HPDE6-E6E7 (cell line): Measurements from ENCODE around the gene GDPD5.

Experiments
- DNase-seq: peaks from one replicate; pipeline ENCODE4 v3.0.0; 2011; ENCODE audit warnings: missing footprints; ENCODE audit errors: extremely low spot score

GDPD5 gene

GRCh38 chr11:75557666-75558494 lies 32.1 kb upstream of the GDPD5 start:
- no peak for DNase-seq

GRCh38 chr11:75556275-75556674 lies 30.5 kb upstream of the GDPD5 start:
- no peak for DNase-seq

GRCh38 chr11:75555079-75555811 lies 29.5 kb upstream of the GDPD5 start:
- no peak for DNase-seq

- DNase-seq = no peak
Measured at GRCh38 chr11:75554258-75555022, 28.7 kb upstream of the GDPD5 start.

- DNase-seq = no peak
Measured at GRCh38 chr11:75553889-75554257, 28.1 kb upstream of the GDPD5 start.

GRCh38 chr11:75553182-75553581 lies 27.4 kb upstream of the GDPD5 start:
- DNase-seq = no peak

- DNase-seq = no peak
Measured at GRCh38 chr11:75549370-75549958, 23.7 kb upstream of the GDPD5 start.

- no peak for DNase-seq
Measured at GRCh38 chr11:75548595-75549272, 23.0 kb upstream of the GDPD5 start.

- peak; percentile 80 for DNase-seq
Measured at GRCh38 chr11:75547617-75548058, 21.9 kb upstream of the GDPD5 start.

- DNase-seq = no peak
Measured at GRCh38 chr11:75547177-75547576, 21.4 kb upstream of the GDPD5 start.

GRCh38 chr11:75543806-75544205 lies 18.1 kb upstream of the GDPD5 start:
- no peak for DNase-seq

- DNase-seq = no peak
Measured at GRCh38 chr11:75542088-75542438, 16.3 kb upstream of the GDPD5 start.

- DNase-seq = no peak
Measured at GRCh38 chr11:75541193-75542087, 15.7 kb upstream of the GDPD5 start.

GRCh38 chr11:75539459-75540334 lies 14.0 kb upstream of the GDPD5 start:
- no peak for DNase-seq

GRCh38 chr11:75538150-75538942 lies 12.6 kb upstream of the GDPD5 start:
- no peak for DNase-seq

- no peak for DNase-seq
Measured at GRCh38 chr11:75537740-75538139, 12.0 kb upstream of the GDPD5 start.

GRCh38 chr11:75536786-75537641 lies 11.3 kb upstream of the GDPD5 start:
- peak; percentile 65 for DNase-seq

GRCh38 chr11:75535071-75535470 lies 9.3 kb upstream of the GDPD5 start:
- no peak for DNase-seq
